Measurements from ENCODE around the gene ATF6.

ATF6 gene

GRCh38 chr1:161954050-161954449 is 187.9 kb downstream of the ATF6 start:
- no peak overlapping the region for H3K27ac ChIP-seq
- TF ChIP-seq ZFX (IDR thresholded peaks at IDR 0.05) = no peak

- H3K27ac ChIP-seq = no peak overlapping the region
- no peak for TF ChIP-seq ZFX (IDR thresholded peaks at IDR 0.05)
- no peak for TF ChIP-seq CTCF (conservative IDR thresholded peaks at IDR 0.05)
These were observed 188.3 kb downstream of the ATF6 start for GRCh38 chr1:161954466-161954865.

- TF ChIP-seq ZFX (IDR thresholded peaks at IDR 0.05) (no peak), CTCF (conservative IDR thresholded peaks at IDR 0.05) (no peak)
- no peak overlapping the region for H3K27ac ChIP-seq
These were observed 189.5 kb downstream of the ATF6 start for GRCh38 chr1:161955606-161956005.

GRCh38 chr1:161956097-161956496 is 190.0 kb downstream of the ATF6 start:
- TF ChIP-seq ZFX (IDR thresholded peaks at IDR 0.05) = no peak
- TF ChIP-seq CTCF (conservative IDR thresholded peaks at IDR 0.05) = no peak
- no peak overlapping the region for H3K27ac ChIP-seq

DNA sequence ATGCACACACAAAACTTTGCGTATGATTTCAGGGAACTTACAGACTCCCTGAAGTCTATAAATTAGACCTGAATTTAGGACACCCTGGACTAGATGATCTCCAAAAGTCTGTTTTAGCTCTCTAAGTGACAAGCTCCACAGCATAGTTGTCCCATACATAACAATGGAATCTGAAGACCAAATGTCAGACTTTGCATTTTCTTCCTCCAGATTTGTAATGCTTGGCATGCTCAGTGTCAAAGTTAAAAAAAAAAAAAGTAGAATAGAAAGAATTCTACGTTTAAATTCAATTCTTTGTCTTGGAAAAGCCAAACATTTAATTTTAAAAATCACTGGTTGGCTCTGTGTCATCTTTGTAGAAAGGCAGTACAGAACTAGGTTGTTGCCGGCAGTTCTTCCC is 190.8 kb downstream of the ATF6 start:
- no peak overlapping the region for H3K27ac ChIP-seq
- TF ChIP-seq ZFX (IDR thresholded peaks at IDR 0.05) (no peak), CTCF (conservative IDR thresholded peaks at IDR 0.05) (no peak)

DNA sequence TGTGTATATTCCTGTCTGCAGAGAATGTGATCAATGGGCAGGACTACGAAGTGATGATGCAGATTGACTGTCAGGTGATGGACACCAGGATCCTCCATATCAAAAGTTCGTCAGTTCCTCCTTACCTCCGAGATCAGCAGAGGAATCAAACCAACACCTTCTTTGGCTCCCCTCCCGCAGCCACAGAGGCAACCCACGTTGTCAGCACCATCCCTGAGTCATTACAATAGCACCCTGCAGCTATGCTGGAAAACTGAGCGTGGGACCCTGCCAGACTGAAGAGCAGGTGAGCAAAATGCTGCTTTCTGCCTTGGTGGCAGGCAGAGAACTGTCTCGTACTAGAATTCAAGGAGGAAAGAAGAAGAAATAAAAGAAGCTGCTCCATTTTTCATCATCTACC is 192.3 kb downstream of the ATF6 start:
- H3K27ac ChIP-seq = no peak overlapping the region
- TF ChIP-seq ZFX (IDR thresholded peaks at IDR 0.05) (no peak), CTCF (conservative IDR thresholded peaks at IDR 0.05) (no peak)

DNA sequence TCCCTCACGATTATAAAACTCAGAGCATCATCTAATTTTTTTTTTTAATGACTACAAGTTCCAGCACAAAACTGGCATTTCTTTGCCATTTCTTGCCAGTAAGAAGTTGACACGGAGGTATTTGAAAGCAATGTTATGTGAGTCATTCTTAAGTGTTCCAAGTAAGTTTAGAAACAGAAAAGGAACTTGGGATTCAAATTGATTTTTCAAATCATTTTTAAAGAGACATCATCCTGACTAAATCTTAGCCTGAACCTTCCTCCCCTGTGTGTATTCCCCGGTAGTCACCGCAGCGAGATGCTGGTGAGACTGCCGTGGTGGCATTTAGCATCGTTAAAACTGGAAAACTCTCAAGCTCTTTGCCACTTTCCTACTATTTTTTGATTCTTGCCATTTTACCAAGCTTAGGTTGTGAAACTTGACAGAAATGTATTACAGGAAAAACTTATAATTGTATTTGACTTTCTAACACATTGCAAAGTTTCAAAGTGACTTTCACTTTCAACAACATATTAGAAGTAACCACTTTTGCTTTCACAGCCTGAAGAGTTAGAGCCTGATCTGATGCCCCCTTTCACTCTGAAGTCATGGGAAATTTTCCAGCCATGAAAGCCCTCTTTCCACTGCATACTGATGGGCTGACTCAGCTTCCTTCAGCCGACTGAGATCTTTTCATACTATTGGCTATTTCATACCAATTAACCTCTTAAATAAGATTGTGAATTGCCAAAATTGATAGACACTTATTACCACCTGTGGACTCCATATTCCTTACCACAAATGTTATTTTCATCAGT is 196.2 kb downstream of the ATF6 start:
- H3K27ac ChIP-seq = no peak overlapping the region
- TF ChIP-seq ZFX (IDR thresholded peaks at IDR 0.05) (no peak), CTCF (conservative IDR thresholded peaks at IDR 0.05) (no peak)

- H3K27ac ChIP-seq = no peak overlapping the region
- TF ChIP-seq CTCF (conservative IDR thresholded peaks at IDR 0.05) = no peak
- no peak for TF ChIP-seq ZFX (IDR thresholded peaks at IDR 0.05)
These were observed 199.9 kb downstream of the ATF6 start for GRCh38 chr1:161966067-161966466.

Data from C4-2B (cell line).